Glomerular visceral epithelial cell (primary cell): ENCODE measurements around the gene IRX3.
A peak's percentile ranks its signal among the peaks of the same experiment; 100 is the strongest.

Experiments
- DNase-seq: peaks from one replicate; pipeline ENCODE4 v3.0.0-alpha.2; 2016; ENCODE audit errors: extremely low spot score

IRX3 gene

DNA sequence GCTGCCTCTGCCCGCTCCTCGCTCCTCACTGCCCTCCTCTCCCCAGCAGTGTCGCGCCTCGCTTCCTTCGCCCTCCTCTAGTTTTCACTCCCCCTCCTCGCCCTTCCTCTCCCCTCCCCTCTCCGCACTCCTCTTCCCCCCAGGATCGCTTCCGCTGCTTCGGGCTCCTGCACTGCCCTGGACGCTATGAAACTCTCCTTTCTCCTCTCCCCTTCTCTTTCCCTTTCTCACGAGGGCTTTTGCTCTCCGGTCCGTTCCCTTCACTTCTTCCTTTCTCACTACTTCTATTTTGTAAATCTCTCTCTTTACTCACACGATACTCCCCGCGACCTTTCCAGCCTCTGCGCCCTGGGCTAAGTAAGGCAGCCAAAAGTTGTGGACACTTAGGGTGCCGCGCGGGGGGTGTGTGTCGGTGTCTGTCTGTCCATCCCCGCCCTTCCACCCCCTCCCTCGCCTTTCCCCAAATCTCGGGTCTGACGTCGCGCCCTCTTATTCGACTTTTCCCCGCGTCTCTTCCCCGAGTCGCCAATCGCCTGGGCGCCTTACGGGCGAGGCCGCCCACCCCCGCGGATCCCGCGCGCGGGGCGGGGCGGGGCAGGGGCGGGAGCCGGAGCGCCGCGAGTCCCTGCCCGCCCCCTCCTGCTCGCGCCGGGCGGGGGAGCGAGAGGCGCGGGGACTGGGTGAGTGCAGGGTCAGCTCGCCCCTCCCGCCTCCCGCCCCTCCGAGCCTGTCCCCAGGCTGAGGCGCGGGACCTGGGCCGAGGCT is at the start of gene IRX3:
Gene IRX3 (minus strand): TSS at position 422 of the 765 bp plus-strand sequence. CDS start 737 bp downstream, outside the sequence.
- DNase-seq = peak; percentile 24

DNA sequence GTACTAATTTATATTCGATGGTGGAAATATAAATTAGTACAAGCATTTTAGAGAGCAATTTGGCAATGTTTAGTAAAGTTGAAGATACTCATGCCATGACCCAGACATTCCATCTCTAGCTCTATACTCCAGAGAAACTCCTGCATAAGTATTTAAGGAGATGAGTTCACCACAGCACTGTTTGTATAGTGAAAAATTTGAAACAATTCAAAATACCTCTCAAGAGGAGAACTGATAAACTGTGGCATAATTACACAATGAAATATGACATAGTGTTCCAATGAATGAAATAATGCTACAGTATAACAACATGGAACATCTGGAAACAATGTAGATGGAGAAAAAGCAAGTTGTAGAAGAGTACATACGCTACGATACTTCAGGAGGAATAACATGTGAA is 48.6 kb upstream of the IRX3 start:
- DNase-seq = no peak

DNA sequence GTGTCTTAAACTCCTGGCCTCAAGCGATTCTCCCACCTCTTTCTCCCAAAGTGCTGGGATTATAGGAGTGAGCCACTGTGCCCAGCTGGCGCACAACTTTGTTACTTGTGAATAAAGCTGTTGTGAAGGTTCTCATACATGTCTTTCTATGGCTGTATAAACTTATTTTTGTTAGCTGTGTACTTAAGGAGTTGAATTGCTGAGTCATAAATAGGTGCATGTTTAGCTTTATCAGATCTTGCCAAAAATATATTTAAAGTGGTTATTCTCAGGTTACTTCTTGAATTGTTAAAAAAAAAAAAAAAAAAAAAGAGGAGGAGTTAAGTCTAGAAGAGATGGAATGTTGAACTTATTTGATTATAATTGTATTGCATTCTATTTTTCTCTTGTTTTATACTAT is 47.6 kb upstream of the IRX3 start:
- no peak for DNase-seq

DNA sequence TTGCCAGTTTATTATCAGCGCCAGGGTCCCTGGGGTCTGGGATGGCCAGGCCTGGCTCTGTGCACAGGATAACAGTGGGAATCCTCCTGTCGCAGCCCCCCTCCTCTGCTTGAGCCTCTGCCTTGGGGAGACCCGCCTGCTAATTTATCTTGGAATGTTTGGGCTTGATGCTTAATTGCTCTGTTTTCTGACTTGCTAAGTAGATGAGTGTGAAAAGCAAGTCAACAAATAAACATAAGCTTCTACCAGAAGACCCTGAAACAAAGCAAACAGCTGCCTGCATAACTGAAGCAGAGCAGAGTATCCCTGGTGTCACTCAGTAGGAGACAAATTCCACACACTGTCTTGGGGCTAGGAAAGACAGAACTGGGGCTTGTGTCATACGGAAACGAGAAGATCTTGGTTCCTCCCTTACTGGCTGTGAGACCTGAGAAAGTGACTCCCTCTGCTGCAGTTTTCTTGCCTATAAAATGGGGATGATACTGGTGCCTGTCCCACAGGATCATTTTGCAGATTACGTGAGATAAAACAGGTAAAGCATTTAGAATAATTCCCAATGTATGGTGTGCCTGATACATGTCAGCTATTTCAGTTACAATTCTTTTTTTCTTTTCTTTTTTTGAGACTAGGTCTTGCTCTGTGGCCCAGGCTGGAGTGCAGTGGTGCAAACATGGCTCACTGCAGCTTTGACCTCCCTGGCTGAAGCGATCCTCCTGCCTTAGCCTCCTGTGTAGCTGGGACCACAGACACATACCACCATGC is 44.8 kb upstream of the IRX3 start:
- no peak for DNase-seq

DNA sequence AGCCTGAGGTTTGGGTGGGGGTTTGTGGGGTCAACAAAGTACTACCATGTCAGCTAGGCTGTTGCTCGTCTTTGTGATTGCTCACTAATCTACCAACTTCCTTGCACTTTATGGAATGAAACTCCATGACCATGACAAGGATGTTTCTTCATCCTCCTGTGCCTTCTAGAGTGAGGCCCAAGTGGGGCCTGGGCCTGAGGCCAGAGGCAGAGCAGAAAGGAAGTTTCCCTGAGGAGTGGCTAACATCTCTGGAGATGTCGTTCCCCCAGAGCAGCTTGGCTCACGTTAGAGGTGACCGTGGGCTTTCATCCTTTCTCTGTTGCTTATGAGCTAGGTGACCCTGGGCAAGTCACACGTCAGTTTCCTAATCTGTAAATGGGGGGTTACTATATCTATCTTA is 41.0 kb upstream of the IRX3 start:
- DNase-seq = no peak

DNA sequence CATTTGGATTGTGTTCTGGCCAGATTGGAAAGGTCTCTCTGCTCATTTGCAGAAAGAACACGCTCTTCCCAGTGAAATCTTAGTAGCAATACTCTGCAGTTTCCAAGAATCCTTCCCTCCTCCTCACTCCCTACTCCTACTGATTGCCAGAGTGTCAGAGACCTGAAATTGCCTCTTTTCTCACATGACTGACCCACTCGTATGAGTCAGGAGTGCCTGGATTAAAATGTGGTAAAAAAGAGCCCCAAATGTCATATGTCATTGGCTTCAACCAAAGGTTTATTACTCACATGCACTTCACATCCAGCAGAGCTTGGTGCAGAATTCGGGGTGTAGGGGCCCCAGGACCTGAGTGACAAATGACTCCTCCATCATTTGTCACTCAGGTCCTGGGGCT is 39.7 kb upstream of the IRX3 start:
- peak; percentile 39 for DNase-seq

DNA sequence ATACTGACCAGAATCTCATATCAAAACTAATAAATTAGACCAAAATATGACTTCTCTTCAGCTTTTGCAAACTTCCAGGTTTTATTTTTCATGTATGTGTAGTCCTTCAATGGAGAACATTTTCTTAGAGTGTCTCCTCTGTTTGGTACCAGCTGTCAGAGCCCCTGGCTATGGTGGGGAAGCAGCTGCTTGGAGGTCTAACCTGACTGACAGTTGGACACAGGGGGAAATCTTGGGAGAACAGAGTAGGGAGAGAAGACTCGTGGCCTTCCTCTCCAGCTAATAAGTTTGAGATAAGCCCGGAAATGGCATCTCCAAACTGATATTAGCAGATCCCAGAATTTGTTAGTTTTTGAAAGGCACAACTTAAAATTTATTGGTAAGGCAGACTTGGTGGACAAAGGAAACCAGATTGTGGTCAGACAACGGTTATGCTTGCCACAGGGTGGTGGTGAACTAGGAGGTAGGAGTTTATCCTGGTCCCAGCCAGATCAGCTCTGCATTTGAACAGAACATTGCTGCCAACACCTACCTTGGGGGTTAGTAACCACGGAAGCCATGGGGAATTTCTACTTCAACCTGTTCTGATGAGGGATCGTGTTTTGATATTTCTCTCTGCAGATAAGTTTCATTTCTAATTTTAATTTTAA is 39.2 kb upstream of the IRX3 start:
- DNase-seq = no peak

DNA sequence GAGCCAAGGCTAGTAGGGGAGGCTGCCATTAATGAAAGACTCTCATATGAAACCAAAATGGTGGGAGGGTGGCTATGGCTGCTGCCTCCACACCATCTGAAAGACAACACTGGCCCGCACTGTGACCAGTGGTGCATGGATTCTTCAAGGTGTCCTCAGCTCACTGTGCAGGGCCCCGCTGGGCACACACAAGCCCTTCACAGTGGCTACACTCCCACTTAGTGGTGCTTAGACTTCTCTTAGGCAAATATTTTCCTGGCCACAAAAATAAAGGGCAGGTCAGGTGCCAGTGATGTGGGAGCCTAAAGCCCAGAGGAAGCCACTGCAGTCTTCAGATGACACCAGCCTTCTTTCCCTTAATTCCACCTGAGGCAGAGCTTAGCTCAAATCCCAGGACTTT is 38.1 kb upstream of the IRX3 start:
- no peak for DNase-seq

DNA sequence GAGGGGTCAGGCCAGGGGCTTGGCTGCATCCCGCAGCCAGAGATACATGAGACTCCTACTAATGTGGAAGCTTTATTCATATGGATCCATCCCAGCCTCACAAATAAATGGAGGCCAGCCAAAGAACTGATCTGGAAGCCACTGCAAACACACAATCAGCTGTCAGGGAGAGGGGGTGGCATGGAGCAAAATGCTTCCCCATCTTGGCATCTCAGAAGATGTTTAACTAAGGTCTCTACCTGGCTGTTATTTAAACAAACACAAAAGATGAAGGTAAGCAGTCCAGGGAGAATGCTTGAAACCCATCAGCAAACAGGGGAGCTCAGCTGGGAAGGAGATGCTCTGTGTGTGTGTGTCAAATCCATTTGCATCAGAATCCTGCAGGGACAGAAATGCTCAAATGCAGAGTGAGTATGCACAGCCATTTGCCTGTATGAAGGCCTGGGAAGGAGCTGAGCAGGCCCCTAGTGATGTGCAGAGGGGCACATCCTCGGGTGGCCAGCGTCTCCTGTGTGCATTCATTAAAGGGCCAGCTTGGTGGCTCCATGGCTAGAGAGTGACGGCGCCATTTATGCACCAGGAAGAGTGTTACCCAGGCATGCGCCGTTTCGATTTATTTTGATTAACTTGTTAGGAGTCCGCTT is 34.2 kb upstream of the IRX3 start:
- DNase-seq = no peak

DNA sequence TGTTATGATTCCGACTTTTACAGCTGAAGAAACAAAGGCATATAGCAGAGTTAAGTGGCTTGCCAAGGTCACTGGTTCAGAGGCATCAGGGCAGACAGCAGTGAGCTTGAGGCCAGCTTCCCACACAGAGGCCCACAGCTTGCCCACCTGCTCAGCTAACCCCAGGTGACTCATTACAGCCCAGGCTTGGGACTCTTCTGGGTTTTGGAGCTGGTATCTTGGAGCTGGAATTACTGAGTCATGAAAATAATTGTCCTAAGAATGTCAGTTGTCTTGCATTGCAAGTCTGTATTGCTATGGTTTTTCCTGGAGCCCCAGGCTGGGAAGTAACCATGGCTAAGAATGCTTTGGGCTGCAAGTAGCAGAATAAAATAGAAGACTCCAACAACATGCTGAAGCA is 32.4 kb upstream of the IRX3 start:
- DNase-seq = peak; percentile 44

DNA sequence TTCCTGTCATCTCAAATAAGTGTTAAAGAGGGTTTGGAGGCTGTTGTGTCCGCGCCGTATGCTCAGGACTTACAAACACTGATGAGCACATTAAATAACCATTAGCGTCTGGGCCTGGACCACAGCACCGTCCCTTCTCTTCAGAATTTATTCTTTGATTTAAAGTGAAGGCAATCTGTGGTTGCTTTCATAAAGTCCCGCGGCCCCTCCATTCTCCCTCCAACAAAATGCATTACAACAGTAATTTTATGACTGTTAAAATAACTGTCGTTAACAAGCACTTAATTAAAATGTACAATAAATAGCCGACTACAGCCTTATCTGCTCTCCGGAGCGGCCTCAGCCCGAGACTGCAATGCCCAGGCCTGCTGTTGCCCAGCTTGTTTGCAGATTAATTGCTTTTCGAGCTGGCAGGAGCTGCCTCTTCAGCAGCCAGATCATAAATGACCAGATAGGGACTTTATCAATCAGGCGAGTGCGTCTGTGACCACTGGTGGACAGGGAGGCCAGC is 30.6 kb upstream of the IRX3 start:
- DNase-seq = no peak

DNA sequence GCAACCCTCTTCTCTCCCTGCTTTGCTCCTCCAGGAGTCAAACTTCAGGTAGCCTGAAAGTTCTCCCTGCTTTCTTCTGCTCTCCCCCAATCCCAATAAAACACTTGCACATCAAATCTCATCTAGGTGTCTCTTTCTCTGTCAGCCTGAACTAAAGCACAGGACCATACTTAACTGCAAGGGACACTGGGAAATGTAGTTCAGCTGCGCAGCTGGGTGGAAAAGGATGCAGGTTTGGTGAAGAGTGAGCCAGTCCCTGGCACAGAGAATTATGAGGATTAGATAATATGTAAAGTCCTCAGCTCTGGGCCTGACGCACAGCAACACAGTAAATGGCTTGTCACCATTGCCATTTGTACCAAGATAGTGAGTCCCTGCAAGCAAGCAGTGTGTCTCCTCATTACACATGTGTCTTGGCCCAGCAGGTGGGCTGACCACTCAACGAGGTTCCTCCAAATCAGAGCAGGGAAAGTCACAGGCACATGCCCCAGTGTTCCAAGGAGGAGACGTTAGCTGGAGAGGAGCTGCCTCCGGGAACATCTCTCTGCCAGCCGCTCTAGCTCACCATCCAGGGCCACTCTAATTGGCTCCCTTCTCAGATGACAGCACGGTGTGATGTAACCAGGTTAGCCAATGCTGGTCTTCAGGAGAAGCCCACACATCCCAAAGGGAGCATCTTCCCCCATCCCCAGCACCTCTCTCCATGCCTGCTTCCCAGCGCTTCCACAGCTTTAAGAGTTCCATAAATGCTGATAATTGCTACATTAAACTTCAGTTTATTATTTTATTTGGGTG is 29.7 kb upstream of the IRX3 start:
- no peak for DNase-seq

DNA sequence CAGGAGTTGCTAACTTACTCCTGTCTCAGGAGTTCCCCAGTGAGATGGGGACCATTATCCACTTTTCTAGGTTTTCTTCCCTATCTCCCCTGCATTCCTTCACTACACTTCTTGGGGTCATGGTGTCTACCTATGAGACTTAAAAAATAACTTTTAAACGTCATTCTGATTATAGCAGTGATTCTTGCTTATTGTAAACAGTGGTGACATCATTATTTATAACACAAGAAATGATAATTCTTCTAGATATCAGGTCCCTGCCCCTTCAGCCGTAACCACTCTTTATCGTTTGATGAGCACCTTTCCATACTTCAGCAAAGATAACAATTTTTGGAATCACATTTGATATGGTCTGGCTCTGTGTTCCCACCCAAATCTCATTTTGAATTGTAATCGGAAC is 27.2 kb upstream of the IRX3 start:
- no peak for DNase-seq

DNA sequence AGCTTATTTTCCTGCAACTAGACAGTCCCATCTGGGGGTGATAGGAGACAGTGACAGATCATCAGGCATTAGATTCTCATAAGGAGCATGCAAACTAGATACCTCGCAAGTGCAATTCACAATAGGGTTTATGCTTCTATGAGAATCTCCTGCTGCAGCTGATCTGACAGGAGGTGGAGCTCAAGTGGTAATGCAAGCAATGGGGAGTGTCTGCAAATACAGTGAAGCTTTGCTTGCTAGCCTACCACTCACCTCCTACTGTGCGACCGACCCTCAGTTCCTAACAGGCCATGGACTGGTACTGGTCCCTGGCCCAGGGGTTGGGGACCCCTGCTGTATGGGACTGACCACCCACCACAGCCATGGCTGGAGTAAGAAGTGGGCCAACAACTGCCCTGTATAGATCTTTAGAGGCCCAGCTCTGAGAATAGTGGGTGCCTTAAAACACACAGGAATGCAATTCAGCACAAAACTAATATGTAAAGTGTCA is 26.0 kb upstream of the IRX3 start:
- no peak for DNase-seq

DNA sequence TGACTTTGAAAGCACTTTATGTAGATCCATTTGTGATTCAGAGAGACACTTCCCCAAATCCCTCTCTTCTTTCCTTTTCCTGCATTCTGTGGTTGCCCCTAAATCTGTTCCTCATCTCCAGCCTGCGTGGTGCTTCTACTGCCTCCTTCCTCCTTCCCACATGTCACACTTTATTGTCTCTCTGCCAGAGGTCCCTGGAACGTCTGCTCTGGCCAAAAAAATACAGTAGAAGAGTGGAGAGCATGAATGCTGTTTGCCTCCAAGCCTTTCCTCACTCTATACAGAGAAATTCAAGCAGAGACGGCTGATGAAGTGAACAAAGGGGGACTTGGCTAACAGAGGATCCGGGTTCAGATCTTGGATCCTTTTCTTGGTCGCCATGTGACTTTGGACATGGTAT is 22.8 kb upstream of the IRX3 start:
- no peak for DNase-seq

DNA sequence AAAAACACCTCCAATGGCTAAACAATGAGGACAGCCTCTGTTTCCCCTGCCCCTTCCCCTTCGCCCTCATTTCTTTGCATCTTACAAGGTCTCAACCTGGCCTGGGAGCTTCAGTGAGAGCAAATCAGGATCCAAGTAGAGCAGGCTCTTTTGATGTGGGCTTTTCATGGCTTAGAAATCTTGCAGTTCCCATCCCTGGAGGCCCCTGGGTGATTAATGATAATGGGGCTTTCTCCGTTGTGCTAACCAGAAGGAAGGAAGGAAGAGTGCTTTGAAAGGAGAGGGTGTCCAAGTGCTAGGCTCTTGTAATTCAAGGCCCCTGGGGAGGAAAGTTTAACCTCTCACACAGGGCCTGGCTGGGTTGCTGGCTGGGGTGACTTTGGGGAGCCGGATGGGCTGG is 18.5 kb upstream of the IRX3 start:
- DNase-seq = no peak

DNA sequence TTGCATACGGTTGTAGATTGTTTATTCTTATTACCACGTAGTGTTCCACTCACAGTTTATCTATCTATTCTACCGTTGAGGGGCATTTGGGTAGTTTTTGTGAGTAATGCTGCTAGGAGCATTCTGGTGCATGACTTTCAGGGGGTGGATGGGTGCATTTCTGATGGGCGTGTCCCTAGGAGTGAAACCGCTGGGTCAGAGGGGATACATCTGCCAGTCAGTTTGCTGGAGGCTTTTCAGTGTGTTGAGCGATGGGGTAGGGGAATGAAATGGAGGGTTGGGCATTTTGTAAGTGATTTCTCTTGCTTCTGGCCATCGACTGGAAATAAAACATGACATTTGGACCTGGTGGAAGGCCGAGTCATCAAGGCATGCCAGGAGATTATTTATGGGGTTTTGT is 17.0 kb upstream of the IRX3 start:
- no peak for DNase-seq

DNA sequence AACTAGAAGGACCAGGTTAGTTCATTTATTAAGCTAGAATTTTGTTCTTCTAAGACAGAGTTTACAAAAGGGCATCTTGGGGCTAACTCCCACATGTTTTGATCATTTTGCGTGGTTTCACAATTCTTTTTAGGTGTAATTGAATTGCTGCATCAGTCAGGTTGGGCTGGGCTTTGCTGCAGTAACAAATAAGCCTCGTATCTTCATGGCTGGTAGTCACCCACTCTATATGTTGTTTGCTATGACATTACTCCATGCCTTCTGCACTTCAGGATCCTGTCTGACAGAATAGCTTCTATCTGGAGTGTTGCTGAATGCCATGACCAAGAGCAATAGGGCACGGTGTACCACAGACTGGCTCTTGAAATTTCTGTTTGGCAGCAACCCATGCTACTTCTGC is 10.6 kb upstream of the IRX3 start:
- no peak for DNase-seq

DNA sequence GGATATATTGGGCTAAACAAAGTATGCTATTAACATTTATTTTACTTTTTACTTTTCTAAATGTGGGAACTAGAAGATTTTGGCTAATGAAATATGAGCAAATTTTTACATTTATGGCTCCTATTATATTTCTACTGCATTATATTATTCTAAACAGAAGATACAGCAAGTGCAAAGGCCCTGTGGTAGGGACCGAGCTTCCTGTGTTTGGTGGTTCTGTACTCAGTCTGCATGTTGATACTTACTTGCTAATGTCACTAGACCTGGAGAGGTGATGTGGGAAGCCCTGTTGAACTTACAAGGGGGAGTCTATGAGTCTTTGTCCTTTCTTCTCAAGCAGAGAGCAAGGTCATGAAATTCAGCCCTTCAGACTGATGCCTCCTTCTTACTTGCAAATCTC is 10.0 kb upstream of the IRX3 start:
- DNase-seq = no peak

DNA sequence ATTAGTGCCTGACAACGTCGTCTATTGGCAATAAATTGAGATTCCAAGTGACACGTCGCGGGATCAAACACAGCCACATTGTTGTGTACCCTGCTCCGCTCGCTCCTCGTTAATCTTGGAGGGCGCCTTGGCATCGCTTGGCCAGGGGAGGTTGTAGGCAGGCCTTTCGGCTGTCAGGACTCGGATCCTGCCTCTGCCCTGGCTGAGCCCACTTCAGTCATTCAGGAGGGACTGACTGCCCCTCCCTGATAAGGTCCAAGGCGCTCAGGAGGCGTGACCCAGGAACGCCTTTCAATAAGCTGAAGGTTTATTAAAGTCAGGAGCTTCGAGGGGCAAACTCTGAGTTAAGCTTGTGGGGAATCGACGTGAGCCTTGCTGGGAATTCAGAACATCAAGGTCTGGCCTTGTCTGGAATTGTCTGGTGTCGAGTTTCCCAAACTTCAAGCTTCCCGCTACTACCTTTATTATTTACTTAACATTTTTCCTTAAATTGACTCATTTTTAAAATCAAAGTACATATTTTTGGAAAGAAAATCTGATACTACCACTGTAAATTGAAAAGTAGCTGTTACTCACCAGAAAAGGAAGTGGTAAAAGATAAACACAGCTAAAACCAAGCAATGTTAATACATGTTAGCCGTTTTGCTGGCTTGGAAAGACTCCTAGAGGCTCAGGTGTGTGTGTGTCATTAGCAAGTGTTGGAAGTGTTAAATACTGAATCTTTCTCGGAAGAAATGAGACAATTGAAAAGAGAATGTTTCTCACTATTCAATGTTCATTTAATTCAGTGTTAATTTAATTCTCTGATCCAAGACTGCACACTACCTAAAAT is 5.3 kb upstream of the IRX3 start:
- no peak for DNase-seq
